22Rv1 (cell line): ENCODE data around the gene SLC9A9.

ENCODE experiments used
- H3K27ac ChIP-seq: fragments of 450-650 bp; 2 replicates; pipeline ENCODE4 v1.5.1; 2017
- ZFX ChIP-seq: fragments of 450-650 bp; IDR thresholded peaks from 2 replicates; pipeline ENCODE4 v1.6.1; 2017; ENCODE audit warnings: antibody characterized with exemption, borderline replicate concordance
- TF ChIP-seq, protein P1 (sequence below): fragments of 450-650 bp; IDR thresholded peaks from 2 replicates; pipeline ENCODE4 v1.5.1; 2017; ENCODE audit warnings: mild to moderate bottlenecking

Gene SLC9A9

GRCh38 chr3:143847787-143848631 is at the start of gene SLC9A9:
Gene SLC9A9, minus strand, starts transcription at chr3:143848468. Its CDS starts 146 bp downstream, at chr3:143848322.
- TF ChIP-seq, protein P1, sequence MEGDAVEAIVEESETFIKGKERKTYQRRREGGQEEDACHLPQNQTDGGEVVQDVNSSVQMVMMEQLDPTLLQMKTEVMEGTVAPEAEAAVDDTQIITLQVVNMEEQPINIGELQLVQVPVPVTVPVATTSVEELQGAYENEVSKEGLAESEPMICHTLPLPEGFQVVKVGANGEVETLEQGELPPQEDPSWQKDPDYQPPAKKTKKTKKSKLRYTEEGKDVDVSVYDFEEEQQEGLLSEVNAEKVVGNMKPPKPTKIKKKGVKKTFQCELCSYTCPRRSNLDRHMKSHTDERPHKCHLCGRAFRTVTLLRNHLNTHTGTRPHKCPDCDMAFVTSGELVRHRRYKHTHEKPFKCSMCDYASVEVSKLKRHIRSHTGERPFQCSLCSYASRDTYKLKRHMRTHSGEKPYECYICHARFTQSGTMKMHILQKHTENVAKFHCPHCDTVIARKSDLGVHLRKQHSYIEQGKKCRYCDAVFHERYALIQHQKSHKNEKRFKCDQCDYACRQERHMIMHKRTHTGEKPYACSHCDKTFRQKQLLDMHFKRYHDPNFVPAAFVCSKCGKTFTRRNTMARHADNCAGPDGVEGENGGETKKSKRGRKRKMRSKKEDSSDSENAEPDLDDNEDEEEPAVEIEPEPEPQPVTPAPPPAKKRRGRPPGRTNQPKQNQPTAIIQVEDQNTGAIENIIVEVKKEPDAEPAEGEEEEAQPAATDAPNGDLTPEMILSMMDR = no peak
- no peak for TF ChIP-seq ZFX
- no peak within 1 kb of the TSS for H3K27ac ChIP-seq

GRCh38 chr3:143897576-143898295 is 49.5 kb upstream of the SLC9A9 start:
- no peak for TF ChIP-seq ZFX
- TF ChIP-seq, protein P1 = no peak
- no peak overlapping the region for H3K27ac ChIP-seq

DNA sequence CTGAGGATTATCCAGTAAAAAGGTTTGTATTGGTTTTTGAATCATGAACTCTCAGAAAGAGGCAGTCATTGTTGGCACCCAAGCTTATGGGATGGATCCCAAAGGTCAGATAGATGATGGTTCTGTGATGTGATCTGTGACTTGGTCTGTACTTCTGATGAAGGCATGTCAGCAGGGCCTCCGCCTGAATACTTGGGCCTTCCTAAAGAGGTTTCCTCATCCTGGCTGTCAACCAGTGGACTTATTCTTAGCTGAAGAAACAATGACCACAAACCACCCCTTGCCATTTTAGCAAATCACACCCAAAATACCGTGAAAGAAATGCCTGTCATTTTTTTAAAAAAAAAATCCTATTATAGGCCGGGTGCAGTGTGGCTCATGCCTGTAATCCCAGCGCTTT is 48.2 kb upstream of the SLC9A9 start:
- no peak for TF ChIP-seq ZFX
- TF ChIP-seq, protein P1 = no peak
- no peak overlapping the region for H3K27ac ChIP-seq

DNA sequence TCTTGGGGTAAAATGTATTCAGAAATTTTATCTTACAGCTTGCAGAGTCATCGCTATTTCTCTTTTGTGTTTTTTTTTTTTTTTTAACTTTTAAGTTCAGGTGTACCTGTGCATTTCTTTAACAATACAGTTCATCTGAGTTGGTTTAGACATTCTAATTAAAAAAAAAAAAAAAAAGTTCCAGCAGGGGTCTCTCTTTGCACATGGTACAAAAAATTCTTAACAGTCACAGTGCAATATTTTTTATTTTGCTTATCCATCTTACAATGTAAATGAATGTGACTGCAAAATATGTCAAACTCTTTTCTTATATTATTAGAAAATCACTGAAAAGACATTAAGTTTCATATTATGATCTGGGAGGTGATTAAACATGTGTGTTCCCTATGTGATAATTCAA is 47.5 kb upstream of the SLC9A9 start:
- H3K27ac ChIP-seq = no peak overlapping the region
- no peak for TF ChIP-seq ZFX
- TF ChIP-seq, protein P1 = peak; percentile 58

DNA sequence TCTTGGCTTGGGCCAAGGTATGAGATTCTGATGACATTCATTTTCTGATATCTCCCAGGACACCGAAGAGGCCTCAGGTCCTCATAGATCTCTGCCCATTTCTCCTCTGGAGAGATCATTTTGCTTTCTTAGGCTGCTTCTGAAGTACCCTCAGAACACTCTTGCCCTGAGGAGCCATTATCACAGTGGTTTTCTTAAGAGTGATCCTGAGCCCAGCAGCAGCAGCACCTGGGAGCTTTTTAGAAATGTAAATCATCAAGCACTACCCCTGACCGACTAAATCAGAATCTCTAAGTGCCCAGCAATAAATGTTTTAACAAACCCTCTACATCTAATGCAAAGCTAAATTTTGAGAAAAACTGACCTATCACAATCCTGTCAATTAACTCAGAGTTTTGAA is 40.6 kb upstream of the SLC9A9 start:
- no peak overlapping the region for H3K27ac ChIP-seq
- TF ChIP-seq ZFX = no peak
- TF ChIP-seq, protein P1 = no peak

DNA sequence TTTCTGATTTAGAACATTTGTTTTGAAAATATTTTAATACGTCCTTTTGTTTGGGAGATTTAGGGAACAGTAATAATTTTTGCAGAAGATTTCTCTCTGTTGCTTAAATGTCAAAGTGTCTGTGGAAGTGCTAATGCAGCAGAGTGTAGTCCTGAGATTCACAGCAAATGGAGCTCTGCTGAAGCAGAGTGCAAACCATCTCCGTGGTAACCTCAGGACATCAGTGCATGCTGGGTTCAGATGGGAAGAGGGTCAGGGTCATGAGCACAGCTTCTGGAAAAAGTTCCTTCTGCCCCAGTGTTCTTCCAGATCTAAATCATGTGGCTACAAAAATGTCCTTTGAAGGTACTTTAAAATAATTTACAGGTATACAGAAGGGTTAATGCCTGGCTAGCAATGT is 39.9 kb upstream of the SLC9A9 start:
- no peak overlapping the region for H3K27ac ChIP-seq
- no peak for TF ChIP-seq ZFX
- TF ChIP-seq, protein P1 = no peak

- TF ChIP-seq ZFX = no peak
- TF ChIP-seq, protein P1 = peak; percentile 90
- no peak overlapping the region for H3K27ac ChIP-seq
Measured at GRCh38 chr3:143885780-143886427, 37.6 kb upstream of the SLC9A9 start.
